ENCODE results near the gene SLX9.
A peak's percentile ranks its signal among the peaks of the same experiment; 100 is the strongest.

Gene SLX9

DNA sequence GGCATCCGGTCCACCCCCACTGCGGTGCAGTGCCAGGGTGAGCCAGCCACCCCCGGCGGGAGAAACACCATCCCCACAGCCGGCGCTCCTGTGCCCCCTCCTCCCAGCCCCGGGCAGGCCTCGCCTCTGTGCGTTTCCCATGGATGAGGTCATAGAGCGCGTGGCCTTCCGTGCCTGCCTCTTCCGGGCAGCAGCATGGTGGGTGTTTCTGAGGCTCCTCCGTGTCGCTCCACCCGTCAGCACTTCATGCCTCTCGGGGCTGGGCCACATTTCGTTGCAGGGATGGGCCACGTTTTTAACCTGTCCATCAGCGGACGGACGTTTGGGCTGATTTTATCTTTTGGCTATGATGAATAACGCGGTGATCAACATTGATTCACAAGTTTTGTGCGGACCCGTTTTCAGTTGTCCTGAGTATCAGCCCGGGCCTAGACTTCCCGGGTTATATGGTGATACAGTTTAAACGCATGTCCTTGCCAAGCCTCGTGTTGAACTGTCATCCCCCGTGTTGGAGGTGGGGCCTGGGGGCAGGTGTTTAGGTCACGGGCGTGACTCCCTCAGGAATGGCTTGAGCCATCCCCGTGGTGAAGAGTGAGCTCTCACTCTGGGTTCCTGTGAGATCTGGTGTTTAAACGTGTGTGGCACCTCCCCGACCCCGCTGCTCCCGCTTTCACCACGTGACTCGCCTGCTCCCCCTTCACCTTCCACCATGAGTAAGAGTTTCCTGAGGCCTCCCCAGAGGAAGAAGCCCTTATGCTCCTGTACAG lies 64.8 kb downstream of the SLX9 start:
- no peak for DNase-seq

DNA sequence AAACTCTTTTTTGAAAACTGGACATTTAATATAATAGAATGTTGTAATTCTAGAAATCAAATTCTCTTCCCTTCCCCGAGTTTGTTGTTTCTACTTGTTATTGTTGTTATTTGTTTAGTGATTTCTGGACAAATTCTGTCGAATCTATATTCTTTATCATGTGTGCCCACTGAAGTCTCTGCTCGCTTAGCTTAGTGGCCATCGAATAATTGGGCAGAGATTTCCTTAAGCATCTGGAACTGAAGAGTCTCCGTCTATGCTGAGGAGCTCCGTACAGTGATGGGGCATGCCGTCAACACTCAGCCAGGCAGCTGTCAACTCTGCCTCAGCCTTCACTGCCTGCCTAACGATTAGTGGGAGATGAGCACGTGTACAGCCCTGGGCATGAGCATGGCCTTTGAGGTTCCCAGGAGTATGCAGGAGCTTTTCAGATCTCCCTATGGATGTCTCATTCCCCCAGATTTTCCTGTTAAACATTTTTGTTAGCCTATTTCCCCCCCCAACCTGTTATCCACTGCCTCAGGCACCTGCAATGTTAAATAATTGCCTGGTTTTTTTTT lies 66.8 kb downstream of the SLX9 start:
- DNase-seq: no peak

DNA sequence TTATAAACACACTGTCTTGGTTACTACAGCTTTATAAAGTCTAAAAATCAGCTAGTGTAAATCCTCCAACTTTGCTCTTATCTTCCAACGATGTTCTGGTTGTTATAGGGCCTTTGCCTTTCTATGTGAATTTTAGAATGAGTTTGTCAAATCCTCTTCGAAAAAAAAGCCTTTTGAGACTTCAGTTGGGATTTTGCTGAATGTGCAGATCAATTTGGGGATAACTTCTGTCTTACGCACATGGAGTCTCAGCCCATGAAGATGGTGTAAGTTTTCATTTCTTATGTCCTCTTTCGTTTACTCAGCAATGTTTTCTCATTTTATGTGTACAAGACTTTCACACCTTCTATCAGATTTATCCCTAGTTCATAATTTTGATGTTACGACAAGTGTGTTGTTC lies 69.8 kb downstream of the SLX9 start:
- no peak for DNase-seq

DNA sequence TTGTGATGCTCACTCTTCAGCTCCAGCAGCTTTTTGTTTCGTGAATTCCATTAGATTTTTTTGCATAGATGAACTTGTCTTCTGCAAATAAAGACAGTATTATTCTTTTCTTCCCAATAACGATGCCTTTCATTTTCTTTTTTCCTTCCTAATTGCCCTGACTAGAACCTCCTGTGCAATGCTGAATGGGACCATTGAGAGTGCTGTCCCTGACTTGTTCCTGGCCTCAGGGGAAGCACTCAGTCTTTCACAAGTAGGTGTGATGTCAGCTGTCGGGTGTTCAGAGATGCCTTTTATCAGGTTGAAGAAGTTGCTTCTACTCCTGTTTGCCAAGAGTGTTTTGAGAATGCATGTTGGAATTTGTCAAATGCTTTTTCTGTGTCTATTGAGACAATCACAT lies 70.3 kb downstream of the SLX9 start:
- peak; percentile 45 for DNase-seq

DNA sequence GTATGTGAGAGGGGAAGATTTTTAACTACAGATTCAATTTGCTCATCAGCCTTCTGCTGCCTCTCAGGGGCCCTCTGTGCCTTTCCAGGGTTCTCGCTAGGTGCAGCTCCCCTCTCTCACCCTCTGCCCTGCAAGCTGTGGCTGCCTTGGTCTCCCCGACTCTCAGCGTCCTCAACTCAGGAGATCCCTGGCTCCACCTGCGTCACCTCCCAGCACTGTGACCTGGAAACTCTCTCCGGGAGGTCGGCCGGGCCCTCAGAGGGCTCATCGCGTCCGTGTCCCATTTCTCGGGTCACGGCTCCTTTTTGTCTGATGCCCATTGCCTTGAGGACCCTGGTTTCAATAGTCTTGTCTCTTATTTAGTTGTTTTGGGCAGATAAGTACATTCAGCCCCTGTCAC lies 71.0 kb downstream of the SLX9 start:
- no peak for DNase-seq

DNA sequence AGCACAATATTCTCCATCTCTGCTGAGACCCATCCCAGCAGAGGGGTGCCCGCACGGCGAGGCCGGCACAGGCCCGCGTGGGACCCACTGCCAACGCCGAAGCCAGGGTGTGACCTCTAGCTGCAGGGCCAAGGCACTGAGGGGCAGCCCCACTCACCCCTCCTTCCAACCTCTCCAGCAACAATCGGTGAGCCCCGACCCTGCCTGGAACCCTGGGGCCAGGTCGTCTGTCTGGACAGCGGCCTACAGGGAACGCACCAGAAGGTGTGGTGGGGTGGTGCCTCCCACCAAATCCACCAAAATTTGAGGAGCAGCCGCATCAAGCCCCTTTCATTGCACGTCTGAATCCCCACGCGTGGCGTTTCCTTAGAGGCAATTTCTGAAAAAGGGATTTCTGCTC lies 71.6 kb downstream of the SLX9 start:
- peak; percentile 26 for DNase-seq

DNA sequence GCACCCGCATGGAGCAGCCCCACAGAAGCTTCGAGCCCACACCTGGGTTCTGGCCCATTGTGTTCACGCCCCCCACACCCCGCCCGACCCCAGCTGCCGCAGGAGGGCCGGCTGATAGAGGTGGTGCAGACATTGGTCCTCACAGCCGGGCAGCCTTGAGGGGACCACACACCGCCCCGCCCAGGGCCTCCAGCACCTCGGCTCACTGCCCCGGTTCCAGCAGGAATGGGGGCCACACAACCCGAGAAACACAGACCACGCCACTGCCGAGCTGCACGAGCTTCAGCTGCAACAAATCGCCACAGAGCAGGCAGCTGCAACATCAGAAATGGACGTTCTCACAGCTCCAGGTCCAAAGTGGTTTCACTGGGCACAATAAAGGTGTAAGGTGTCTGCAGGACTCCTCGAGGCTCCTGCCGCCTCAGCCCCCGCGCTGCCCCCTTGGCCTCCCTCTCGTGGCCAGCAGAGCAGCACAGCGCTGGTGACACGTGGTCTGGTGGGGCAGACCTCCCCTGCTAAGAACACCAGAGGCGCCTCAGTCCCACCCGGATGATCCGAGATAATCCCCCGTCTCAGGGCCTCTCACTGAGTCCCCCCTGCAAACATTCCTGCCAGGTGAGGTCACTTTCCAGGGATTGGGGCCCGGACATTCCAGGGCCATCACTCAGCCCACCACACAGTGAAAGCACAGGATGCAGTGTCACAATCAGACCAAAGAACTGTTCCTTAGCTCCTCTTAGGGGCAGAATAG lies 72.3 kb downstream of the SLX9 start:
- DNase-seq: peak; percentile 75

DNA sequence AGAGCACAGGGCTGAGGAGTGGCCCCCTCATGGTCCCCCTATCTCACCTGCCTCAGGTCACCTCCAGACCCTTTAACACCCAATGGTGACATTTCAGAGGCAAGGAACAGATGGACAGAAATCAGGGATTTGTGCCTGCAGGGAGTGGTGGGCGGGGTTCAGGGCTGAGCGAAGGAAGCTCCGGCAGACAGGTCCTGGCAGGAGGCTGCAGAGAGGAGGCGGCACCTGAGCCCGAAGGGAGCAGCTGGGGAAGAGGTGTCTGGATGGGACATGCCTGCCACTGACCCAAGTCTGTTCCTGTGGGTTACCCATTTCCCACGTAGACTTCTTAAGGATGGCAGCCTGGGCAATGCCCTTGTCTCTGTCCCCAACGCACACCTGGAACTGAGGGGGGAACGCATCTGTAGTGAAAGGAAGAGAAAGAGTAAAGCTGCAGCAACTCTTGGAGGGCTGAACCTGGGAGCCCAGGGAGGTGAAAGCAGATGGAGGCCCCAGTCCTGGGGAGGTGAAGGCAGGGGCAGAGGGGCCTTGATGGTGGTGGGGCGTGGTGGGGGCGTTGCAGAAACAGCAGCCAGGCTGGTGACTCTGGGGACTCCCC lies 72.9 kb downstream of the SLX9 start:
- DNase-seq: no peak

DNA sequence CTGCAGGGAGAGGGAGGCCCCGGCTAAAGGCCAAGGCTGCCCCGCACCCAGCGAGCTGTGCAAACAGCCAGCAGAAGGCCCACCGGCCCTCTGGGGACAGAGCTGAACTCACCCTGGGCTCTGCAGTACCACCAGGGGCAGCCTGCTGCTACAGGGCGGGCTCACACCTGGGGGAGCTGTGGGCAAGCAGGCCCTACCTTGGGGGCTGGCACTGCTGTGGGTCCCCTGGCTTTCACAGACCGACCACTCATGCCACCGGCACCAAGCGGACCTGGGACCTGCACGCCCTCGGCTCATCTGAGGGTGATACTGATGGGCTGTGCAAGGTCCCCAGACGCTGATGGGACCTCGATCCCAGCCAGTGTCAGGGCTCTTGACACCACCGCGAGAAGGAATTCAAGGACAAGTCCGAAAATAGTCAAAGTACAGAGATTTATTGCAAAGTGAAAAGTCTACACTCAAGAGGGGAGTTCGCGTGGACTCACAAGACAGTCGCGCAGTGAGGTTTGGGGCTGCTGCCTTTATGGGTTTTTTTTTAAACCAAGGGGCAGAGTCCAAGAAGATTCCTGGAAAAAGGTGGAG lies 73.5 kb downstream of the SLX9 start:
- DNase-seq: peak; percentile 11

DNA sequence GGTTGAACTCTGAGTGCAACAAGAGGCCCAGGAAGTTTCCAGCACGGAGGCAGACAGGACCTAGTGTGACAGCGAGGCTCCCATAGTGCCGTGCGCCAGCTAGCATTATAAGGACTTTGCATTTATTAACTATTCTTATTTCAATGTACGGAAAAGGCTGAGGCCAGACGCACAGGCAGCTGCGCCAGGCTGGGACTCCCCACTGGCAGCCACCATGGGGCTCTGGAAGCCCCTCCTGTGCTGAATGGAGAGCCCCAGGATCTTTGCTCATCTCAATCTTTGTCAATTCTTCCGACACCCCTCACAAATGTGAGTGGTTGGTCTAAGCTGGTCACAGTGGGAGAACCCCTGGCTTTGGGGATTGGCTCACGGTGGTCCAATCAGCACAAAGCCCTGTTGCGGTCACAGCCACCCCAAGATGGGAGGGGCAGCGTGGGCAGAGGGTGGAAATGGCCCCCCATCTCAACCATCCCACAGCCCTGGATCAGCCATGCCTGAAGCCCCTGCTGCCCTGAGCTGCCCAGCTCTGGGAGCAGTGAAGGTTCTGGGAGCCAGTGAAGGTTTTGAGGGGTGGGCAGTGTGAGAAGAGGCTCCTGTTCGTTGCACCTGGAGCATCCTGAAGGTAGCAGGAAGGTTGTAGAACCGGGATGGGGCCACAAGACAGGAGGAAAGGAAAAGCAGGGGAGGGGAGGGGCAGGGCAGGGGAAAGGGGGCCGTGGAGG lies 75.1 kb downstream of the SLX9 start:
- DNase-seq: no peak

DNA sequence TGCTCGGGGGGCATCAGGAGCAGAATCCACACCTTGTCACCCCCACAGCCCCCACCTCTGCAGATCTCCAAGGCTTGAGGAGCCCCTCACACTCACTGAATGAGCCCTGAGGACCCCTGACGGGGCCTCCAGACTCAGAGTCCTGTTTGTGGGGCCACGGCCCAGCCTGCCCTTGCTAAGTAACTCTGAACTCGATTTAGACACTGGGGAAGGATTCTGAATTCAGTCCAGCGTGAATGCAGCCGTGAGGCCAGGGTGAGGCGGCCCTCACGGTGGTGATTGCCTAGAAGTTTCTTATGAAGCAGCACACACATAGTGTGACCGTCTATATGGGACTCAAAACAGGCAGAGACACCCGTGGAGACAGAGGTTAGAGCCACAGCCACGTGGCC lies 75.6 kb downstream of the SLX9 start:
- DNase-seq: peak; percentile 45

DNA sequence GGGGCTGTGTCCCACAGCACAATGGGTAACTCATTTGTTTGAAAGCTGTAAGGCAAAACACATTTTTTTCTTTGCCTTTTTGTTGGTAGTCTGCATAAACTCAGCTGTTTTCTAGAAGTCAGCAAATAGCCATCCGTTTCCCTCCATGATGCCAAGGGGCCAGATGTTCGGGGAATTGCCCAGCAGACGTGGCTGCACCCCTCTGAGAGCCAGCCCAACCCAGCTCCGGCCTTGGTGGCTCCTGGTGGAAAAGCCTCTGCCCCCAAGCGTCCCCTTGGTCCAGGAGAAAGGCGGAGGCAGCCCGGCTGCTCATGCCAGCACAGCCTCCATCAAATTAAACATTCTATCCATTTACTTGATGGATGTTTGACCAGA lies 76.2 kb downstream of the SLX9 start:
- DNase-seq: no peak

DNA sequence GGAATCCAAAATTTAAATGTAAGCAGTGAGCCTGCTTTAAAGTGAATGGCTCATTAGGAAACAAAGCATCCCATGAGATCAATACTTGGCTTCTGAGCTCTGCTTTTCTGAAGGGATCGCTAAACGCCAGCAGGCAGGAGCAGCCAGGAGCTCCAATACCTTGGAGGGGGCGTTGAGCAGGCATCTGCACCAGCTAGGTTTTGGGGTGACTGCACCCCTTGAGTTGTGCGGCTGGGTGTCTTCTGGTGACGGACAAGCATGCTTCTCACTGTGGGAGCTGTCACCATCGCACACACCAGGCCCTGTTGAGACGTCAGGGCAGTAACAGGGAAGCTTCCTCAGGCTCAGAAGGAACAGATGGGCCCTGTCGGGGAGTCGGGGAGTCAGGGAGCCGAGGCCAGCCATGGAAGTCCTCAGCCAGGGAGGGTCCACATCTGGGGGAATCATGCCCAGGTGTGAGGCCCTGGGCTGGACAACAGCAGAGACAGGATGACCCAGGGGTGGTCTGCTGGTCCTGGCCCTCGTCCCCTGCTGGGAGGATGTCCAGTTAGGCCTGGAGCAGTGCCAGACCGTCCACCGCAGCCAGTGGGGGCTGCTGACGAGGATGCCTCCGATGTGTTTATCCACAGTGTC lies 76.7 kb downstream of the SLX9 start:
- DNase-seq: peak; percentile 75

DNA sequence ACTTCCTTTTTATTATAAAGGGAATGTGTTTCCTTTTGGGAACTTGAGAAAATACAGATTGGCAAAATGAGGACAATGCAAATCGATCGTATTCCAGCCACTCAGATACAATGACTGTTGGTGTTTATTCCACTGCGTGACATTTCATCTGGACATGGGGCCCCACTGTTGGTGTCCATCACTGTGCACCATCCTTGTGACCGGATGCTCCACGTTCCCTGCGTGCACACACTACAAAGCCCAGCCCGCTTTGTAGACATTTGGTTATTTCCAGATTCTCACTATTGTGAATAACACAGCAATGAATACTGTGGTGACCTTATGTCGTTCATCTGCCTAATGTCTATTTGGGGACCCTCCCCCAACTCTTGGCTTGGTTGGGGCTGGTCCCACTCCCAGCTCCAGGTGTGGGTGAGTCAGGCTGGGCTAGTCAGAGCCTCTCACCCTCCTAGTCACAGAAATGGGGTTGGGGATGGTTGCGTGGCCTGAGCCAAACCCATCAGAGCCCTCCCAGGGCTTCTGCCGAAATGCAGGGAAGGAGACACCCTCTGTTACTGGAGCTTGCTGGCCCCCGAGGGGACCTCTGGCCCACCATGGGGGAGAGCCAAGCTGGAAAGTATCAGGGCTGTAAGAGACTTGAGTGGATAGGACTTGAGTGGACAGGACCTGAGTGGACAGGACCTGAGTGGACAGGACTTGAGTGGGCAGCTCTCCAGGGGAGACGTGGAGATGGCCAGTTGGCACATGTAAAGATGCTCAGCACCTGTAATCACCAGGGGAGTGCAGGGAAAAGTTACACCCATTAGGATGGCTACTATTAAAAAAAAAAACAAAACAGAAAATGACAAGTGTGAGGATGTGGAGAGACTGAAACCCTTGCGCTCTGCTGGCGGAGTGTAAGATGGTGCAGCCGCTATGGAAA lies 77.5 kb downstream of the SLX9 start:
- no peak for DNase-seq

DNA sequence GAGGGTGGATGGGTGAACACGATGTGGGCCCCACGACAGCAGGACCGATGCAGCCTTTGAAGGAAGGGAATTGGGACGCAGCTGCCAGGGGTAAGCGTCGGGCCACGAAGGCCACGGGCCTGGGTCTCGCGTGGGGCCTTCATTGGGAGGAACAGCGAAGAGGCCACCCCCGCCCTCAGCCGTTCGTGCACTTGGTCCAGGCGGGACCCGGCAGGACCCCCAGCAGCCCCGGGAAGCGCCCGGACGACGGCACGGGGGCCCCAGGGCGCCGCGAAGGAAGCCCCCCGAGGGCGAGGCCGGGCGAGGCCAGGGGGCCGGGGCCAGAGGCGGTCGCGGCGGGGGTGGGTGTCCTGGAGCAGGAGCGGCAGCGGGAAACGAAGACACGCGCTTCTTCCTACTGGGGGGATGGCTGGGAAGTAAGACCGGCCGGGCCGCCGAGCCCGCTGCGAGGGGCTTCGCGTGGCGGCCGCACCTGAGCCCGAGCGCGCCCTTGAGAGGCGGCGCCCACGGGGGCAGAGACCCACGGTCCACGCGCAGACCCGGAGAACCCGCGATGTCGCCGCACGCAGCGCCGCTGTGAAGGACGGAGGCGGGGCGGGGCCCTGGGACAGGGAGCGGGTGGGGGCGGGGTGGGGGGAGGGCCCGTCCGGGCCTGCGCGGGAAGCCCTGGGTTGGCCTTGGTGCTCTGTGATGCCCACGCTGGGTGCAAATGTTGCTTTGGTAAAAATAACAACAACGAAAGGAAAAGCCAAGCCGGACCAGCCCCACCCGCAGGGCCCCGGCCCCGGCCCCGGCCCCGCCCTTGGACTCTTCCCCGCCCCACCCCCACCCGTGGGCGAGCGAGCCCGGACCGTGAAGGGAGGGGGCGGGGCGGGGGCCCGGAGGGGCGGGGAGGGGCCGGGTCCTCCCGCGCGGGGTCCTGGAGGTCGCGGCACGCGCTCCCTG lies 78.6 kb downstream of the SLX9 start:
- DNase-seq: peak; percentile 40

DNA sequence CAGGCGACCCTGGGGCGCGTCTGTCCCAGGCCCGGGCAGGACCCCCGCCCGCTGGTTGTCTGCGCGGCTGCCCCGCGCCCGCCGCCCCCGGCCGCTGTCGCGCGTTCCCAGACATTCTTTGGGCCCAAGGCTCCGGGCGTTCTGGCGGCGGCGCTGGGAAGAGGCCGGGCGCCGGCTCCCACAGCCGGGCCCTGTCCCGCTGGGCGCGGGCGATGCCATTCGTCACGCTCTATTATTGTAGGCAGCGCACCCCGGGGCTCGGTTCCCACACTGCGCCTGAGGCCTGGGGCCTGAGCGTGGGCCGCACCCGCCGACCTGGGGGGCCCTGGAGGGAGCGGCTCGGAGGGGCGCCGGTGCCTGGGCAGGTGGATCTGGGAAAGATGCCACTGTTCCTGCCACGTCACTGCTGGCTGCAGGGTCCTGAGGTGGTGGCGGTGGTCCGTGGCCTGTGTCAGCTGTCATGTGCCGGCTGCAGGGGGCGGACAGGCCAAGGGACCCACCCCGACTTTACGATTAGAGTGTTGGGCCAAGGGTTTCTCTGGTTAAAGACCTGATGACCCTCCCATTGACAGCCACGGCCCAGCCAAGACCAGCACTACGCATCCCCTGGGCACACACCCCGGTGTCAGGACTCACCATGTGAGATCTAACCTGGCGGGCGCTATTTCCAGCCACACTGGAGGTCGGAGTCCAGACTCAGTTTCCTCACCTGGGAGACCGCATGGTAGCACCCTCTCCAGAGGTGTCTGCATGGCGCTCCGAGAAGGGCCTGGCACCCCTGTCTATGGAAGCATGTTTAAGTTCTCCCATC lies 79.5 kb downstream of the SLX9 start:
- peak; percentile 65 for DNase-seq

DNA sequence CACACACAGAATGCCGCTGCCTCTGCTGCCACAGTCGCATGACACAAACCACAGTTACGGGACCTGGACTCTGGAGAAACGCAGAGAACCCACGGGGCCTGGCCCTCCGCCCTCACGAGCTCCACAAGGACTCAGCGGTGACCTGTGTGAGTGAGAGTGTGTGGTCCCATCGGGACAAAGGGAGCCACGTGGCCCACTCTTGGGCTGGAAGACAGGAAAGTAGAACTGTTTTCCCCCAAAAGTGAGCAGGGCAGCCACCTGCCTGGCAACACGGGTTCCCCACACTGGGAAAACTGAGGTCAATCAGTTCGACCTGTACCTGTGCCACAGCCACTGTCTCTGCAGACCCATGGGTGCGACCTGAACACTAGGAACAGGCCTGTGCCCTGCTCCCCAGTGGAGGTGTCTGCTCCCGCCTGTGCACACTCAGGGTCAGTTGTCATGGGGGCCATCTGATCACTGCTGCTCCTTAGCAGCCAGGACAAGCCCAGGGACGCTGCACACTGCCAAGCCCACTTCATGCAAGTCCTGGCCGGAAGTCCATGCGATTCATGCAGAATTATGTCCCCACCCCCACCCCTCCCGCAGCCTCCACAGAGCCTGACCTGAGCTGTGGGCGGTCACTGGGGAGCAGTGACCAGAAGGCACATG lies 80.2 kb downstream of the SLX9 start:
- DNase-seq: peak; percentile 35

DNA sequence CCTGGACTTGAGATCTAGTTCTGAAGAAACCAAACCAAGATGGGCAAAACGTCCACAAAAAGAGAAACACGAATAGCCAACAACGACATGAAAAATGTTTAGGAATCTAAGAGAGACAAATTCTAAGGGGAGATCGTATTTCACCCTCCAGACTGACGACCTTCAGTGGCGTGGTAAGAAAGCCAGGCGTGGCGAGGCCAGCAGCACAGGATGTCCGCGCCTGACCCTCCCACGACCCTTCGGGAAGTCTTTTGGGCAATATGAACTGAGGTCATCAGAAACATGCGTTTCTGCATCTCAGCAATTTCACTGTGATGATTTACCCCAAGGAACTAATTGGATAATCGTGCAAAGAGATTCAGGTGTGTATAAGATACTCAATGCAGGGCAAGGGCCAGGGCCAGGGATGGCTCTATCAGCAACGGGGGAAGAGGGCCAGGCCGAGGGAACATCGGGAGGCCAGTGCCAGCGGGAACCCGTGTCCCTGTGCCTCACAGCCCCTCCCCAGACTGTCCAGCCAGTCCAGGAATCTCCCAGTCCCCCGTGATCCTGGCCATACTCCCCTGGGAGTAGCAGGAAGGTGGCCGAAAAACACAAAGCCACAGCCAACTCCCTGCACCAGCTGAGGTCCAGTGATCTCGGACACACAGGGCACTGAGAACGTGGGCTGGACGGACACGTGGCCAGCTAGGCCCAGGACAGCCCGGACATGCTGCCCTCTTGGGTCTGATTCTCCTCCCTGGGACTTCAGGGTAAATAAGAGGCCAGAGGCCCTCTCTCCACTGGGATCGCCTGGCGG lies 81.0 kb downstream of the SLX9 start:
- peak; percentile 21 for DNase-seq
